ENCODE data around the gene COX7B2.

DNA sequence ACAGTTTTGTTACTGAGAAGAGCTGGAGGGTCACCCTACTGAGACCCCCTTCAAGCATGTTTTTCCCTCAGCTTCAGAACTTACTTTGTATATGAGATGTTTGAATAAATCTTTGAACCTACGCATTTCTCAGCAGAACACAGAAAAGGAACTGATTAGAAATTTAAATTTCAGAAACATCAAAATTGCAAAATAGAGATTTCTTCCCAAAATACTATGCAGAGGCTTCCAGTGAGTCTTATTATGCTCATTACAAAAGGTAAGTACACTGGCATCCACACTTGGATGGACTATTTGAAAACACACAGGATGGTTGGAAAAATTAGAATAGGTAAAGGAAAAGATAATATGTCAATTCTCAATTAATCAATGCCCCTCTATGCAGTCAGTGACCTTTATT is 91.2 kb downstream of the COX7B2 start:
- TF ChIP-seq POLR2AphosphoS5 (IDR thresholded peaks at IDR 0.05; ENCODE audit: low read depth, low read length), result no peak
- no peak for TF ChIP-seq TAF1 (IDR thresholded peaks at IDR 0.05; ENCODE audit: low read depth, low read length)
